C4-2B (cell line): ENCODE measurements around the gene TSPEAR.

Experiments
- H3K27ac ChIP-seq: fragments of 450-650 bp; 2 replicates; pipeline ENCODE4 v1.5.1; 2017
- ZFX ChIP-seq: fragments of 450-650 bp; IDR thresholded peaks from 2 replicates; pipeline ENCODE4 v1.6.1; 2017
- TF ChIP-seq, protein P1 (sequence below): fragments of 450-650 bp; conservative IDR thresholded peaks from 2 replicates; pipeline ENCODE4 v1.5.1; 2017; ENCODE audit warnings: mild to moderate bottlenecking

The TSPEAR gene

DNA sequence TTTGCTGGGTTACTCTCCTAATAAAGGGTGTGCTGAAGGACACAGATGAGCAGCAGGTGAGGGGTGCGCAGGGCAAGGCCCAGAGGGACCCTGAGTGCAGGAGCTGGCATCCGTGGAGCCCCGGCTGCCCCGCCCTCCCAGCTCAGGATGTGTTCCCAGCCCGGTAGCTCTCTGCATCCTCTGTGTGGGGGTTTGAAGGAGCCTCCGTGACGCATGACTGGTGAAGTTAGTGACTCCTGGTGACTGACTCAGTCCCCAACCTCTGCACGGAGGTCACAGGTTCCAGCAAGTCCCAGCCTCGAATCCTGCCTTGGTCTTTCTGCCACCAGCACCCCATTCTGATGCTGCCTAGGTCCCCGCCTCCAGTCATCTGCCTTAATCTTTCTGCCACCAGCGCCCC lies 21.6 kb upstream of the TSPEAR start:
- TF ChIP-seq, protein P1, sequence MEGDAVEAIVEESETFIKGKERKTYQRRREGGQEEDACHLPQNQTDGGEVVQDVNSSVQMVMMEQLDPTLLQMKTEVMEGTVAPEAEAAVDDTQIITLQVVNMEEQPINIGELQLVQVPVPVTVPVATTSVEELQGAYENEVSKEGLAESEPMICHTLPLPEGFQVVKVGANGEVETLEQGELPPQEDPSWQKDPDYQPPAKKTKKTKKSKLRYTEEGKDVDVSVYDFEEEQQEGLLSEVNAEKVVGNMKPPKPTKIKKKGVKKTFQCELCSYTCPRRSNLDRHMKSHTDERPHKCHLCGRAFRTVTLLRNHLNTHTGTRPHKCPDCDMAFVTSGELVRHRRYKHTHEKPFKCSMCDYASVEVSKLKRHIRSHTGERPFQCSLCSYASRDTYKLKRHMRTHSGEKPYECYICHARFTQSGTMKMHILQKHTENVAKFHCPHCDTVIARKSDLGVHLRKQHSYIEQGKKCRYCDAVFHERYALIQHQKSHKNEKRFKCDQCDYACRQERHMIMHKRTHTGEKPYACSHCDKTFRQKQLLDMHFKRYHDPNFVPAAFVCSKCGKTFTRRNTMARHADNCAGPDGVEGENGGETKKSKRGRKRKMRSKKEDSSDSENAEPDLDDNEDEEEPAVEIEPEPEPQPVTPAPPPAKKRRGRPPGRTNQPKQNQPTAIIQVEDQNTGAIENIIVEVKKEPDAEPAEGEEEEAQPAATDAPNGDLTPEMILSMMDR: no peak
- no peak for TF ChIP-seq ZFX
- no peak overlapping the region for H3K27ac ChIP-seq

DNA sequence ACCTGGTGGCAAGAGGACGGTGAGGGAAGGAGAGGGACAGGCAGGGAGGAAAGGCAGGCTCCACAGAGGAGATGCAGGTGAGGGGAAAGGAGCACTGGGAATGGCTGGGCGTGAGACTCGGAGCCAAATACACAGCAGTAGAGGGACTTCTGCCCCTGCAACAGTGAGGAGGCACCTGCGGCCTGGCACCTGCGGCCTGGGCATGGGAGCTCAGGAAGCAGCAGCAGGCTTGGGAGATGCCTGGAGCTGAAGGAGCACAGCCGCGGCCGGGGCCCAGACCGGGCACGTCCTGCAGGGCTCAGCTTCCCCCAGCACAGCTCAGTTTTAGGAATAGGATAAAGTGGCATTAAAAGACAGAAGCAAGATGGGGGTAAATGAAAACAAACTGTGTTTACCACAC lies 20.9 kb upstream of the TSPEAR start:
- H3K27ac ChIP-seq: no peak overlapping the region
- no peak for TF ChIP-seq ZFX
- TF ChIP-seq, protein P1: no peak

DNA sequence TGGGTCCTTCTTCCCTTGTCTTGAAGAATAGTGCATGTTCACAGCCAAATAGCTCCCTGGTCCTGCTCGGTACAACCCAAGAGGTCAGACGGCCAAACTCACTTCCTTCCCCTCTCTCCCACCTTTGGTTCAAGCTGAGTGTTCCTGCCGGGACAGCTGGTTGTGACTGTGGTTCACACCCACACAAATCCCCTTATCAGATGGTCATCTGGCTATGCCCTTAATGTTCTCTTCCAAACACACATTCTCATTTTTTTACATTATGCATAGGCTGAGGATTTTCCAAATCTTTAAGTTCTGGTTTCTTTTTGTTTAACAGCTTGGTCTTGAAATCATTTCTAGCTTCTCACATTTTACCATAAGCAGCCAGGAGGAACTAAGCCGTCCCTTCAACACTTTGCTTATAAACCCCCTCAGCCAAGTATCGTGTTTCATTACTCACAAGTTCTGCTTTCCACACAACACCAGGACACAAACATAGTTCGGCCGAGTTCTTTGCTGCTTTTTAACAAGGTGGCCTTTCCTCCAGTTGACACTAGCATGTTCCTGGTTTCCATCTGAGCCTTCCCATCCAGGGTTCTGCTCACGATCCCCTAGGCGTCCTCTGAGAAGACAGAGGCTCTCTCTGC lies 19.7 kb upstream of the TSPEAR start:
- H3K27ac ChIP-seq: no peak overlapping the region
- TF ChIP-seq ZFX: no peak
- TF ChIP-seq, protein P1: no peak

DNA sequence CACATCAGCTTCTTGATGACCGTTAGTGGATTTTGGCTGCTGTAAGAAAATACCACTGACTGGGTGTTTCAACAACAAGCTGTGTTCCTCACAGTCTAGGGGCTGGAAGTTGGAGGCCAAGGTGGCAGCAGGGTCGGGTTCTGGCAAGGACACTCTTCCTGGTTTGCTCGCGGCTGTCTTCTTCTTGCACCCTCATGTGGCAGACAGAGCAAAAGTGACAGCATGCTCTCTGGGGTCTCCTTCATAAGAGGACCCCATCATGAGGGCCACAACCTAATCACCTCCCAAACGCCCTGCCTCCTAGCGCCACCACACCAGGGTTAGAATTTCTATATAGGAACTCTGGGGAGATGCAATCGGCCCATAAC lies 18.6 kb upstream of the TSPEAR start:
- no peak overlapping the region for H3K27ac ChIP-seq
- TF ChIP-seq ZFX: no peak
- TF ChIP-seq, protein P1: no peak

DNA sequence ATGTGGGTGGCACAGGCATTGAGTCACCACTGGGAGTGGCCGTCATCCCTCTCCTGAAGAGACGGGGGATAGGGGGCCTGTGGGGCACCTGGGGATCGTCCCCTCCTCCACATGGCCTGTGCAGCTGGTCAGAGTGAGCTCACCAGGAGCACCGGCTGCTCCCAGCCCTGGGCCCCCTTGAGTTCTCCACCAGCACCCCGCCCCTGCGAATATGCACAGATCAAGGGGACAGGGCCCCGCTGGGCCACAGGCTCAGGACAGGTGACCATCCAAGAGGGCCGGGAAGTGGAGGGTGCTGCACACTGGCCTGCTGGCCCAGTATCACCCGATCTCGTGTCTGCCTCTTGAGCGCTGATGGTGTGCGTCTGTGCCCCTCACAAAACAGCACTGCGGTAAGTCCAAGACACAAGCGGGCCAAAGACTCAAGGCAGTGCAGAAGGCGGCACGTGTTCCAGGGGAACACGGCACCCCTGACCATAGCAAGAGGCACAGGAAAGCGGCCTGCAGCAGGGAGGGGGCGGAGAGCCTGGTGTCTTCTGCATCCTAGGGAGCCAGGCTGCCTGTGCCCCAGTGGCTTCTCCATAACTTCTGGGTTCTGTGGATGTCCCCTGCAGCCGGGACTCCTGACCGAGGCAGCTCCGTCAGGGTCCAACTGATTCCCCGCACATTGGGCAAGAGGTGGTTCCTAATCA lies 18.1 kb upstream of the TSPEAR start:
- H3K27ac ChIP-seq: no peak overlapping the region
- TF ChIP-seq ZFX: no peak
- TF ChIP-seq, protein P1: no peak

DNA sequence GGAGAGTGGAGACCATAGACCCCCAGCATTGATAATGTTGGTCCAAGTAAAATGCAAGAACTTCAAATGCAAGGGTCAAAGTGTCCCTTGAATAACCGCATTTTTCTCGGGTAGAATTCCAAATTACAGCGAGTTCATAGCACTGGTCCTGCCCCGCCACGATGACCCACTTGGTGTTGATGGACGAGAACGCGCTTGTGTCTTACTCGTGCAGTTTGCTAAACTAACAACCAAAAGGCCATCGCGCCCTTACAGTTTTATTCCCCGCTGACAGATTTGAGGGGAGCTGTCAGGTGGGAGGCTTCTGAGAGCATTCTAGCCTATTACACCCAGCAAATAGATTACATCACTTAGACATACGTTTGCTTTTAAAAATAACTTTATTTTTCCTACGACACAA lies 17.3 kb upstream of the TSPEAR start:
- no peak for TF ChIP-seq ZFX
- TF ChIP-seq, protein P1: no peak
- no peak overlapping the region for H3K27ac ChIP-seq

DNA sequence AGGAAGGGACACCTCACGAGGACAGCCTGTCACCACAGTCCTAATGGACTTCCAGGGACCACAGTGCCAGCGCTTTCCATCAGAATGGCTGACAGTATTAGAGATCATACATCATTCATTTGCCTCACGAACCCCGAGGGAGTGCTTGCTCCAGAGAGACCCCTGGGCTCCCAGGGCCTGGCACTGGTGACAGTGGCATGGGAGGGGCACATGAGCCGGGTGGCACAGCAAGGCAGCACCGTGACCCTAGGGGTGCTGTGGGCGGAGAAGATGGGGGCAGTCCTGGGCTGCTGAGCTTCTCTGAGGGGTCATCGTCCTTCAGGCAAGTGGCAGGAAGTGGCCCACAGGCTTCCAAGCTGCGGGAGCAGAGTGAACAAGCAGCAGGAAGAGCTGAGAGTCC lies 16.4 kb upstream of the TSPEAR start:
- H3K27ac ChIP-seq: no peak overlapping the region
- TF ChIP-seq, protein P1: no peak
- TF ChIP-seq ZFX: no peak
